ENCODE measurements around the gene CARD9. TPM values are rescaled to one million over a fixed set of nuclear protein-coding genes. Genes with fewer than 3 reads are reported as not detected.

Gene CARD9
- polyA plus RNA-seq, 1 of the 3 experiments (the other 2 are of a cell fraction), result 1.1 TPM

DNA sequence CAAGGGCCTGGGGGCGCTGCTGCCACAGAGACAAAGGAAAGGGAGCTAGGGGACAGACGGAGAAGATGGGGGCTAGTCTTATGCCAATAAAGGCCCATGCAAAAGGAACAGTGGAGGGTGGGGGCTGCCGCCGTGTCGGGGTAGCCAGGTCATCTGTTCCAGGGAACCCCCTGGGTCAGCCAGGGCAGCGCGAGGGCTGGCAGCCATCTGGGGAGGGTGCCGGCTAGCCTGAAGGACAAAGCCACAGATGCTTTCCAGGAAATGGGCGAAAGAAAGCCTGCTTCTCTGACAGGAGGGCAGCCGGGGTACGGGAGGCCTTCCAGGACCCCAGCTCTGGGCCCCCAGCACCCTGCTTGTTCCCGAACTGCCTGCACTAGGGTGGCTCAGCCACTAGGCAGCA lies 1.6 kb upstream of the CARD9 start:
- Histone ChIP-seq H3K9me3 (no peaks in the 10 kb centered on the region), H3K9ac (no peak overlapping the region), H3K27ac (ENCODE audit: low read depth in 2 of 2, low read length in 1 of 2) (peak overlapping the region in 1 of 2 experiments; percentile 90; a peak in 2 of 4 replicates), H4K20me1 (ENCODE audit: insufficient read depth) (no peaks in the 10 kb centered on the region), H3K79me2 (ENCODE audit: insufficient read depth) (no peaks in the 10 kb centered on the region), H3K36me3 (replicated peaks in 1 of 2; ENCODE audit: control insufficient read depth in 1 of 2, insufficient read depth in 2 of 2, low read length in 1 of 2) (peaks cover 0 to 39% of the 10 kb centered on the region in 2 experiments), H3K9me2 (no peaks in the 10 kb centered on the region), H3K4me2 (no peak overlapping the region), H3K4me3 (ENCODE audit: low read depth in 2 of 2, low read length in 1 of 2) (no peak overlapping the region), H2AFZ (ENCODE audit: low read depth) (no peak overlapping the region), H3K27me3 (ENCODE audit: insufficient read depth) (no peaks in the 10 kb centered on the region), H3F3A (replicated peaks; ENCODE audit: insufficient read depth) (no peaks in the 10 kb centered on the region), H3K4me1 (ENCODE audit: control insufficient read depth in 1 of 2, insufficient read depth in 2 of 2, low read depth in 1 of 2, low read length in 1 of 2) (peaks cover 0 to 43% of the 10 kb centered on the region in 2 experiments; a peak in 1 of 4 replicates)
- peak; percentile 59 for DNase-seq
- WGBS (ENCODE audit: low lambda C conversion rate), result 87% methylated on average over 8 of the region's 12 CpGs
- no peak for TF ChIP-seq ELF1 (IDR thresholded peaks at IDR 0.05)
- no peak for TF ChIP-seq MXI1 (IDR thresholded peaks at IDR 0.05; ENCODE audit: low read depth, low read length)
- no peak for TF ChIP-seq TCF12 (IDR thresholded peaks at IDR 0.05)
- TF ChIP-seq RXRA (IDR thresholded peaks at IDR 0.05; ENCODE audit: borderline replicate concordance, low read depth), result no peak
- TF ChIP-seq POLR2AphosphoS5 (IDR thresholded peaks at IDR 0.05; ENCODE audit: low read depth, low read length), result no peak
- TF ChIP-seq CTCF (IDR thresholded peaks at IDR 0.05), result no peak
- no peak for TF ChIP-seq SMC3 (IDR thresholded peaks at IDR 0.05; ENCODE audit: low read depth, low read length)
- TF ChIP-seq YY1 (IDR thresholded peaks at IDR 0.05; ENCODE audit: low read depth), result no peak
- no peak for TF ChIP-seq EZH2phosphoT487 (IDR thresholded peaks at IDR 0.05; ENCODE audit: borderline replicate concordance, low read depth)
- no peak for TF ChIP-seq JUND (IDR thresholded peaks at IDR 0.05)
- TF ChIP-seq, protein P1, sequence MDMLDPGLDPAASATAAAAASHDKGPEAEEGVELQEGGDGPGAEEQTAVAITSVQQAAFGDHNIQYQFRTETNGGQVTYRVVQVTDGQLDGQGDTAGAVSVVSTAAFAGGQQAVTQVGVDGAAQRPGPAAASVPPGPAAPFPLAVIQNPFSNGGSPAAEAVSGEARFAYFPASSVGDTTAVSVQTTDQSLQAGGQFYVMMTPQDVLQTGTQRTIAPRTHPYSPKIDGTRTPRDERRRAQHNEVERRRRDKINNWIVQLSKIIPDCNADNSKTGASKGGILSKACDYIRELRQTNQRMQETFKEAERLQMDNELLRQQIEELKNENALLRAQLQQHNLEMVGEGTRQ (IDR thresholded peaks at IDR 0.05; ENCODE audit: borderline replicate concordance, low read depth, low read length), result no peak
- no peak for TF ChIP-seq NFIC (IDR thresholded peaks at IDR 0.05; ENCODE audit: borderline replicate concordance)
- TF ChIP-seq RFX5 (IDR thresholded peaks at IDR 0.05; ENCODE audit: low read length), result no peak
- TF ChIP-seq FOXM1 (IDR thresholded peaks at IDR 0.05; ENCODE audit: low read depth), result no peak
- ChIA-PET CTCF (interaction anchor here (1.2 to 5.5 kb wide), 6 partner anchors 9 to 62 kb away, joined by 3 to 65 read pairs (median 14); partner anchors contain the start of genes DNLZ and SNAPC4), POLR2A (interaction anchor here (1.7 to 3.5 kb wide), 2 partner anchors 23 to 49 kb away, joined by 5 to 21 read pairs; no protein-coding TSS in a partner anchor)

GRCh38 chr9:136374183-136374575 lies 710 bp upstream of the CARD9 start:
- Histone ChIP-seq H3K9ac (no peak overlapping the region), H3K4me3 (ENCODE audit: low read depth in 2 of 2, low read length in 1 of 2) (no peak overlapping the region), H3K27me3 (ENCODE audit: insufficient read depth) (no peaks in the 10 kb centered on the region), H3K4me2 (no peak overlapping the region), H3K9me2 (no peaks in the 10 kb centered on the region), H3K79me2 (ENCODE audit: insufficient read depth) (no peaks in the 10 kb centered on the region), H3K4me1 (ENCODE audit: control insufficient read depth in 1 of 2, insufficient read depth in 2 of 2, low read depth in 1 of 2, low read length in 1 of 2) (peaks cover 0 to 43% of the 10 kb centered on the region in 2 experiments; a peak in 1 of 4 replicates), H3K36me3 (replicated peaks in 1 of 2; ENCODE audit: control insufficient read depth in 1 of 2, insufficient read depth in 2 of 2, low read length in 1 of 2) (peaks cover 0 to 30% of the 10 kb centered on the region in 2 experiments), H2AFZ (ENCODE audit: low read depth) (no peak overlapping the region), H3K27ac (ENCODE audit: low read depth in 2 of 2, low read length in 1 of 2) (peak overlapping the region in 1 of 2 experiments; percentile 90; a peak in 2 of 4 replicates), H3F3A (replicated peaks; ENCODE audit: insufficient read depth) (no peaks in the 10 kb centered on the region), H4K20me1 (ENCODE audit: insufficient read depth) (no peaks in the 10 kb centered on the region), H3K9me3 (no peaks in the 10 kb centered on the region)
- no peak for TF ChIP-seq RAD21 (IDR thresholded peaks at IDR 0.05; ENCODE audit: low read length)
- TF ChIP-seq MEF2A (IDR thresholded peaks at IDR 0.05; ENCODE audit: borderline replicate concordance, low read depth), result no peak
- TF ChIP-seq MXI1 (IDR thresholded peaks at IDR 0.05; ENCODE audit: low read depth, low read length), result no peak
- TF ChIP-seq, protein P2, sequence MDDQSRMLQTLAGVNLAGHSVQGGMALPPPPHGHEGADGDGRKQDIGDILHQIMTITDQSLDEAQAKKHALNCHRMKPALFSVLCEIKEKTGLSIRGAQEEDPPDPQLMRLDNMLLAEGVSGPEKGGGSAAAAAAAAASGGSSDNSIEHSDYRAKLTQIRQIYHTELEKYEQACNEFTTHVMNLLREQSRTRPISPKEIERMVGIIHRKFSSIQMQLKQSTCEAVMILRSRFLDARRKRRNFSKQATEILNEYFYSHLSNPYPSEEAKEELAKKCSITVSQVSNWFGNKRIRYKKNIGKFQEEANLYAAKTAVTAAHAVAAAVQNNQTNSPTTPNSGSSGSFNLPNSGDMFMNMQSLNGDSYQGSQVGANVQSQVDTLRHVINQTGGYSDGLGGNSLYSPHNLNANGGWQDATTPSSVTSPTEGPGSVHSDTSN (IDR thresholded peaks at IDR 0.05), result no peak
- TF ChIP-seq, protein P3, sequence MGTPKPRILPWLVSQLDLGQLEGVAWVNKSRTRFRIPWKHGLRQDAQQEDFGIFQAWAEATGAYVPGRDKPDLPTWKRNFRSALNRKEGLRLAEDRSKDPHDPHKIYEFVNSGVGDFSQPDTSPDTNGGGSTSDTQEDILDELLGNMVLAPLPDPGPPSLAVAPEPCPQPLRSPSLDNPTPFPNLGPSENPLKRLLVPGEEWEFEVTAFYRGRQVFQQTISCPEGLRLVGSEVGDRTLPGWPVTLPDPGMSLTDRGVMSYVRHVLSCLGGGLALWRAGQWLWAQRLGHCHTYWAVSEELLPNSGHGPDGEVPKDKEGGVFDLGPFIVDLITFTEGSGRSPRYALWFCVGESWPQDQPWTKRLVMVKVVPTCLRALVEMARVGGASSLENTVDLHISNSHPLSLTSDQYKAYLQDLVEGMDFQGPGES (IDR thresholded peaks at IDR 0.05; ENCODE audit: low read depth, low read length), result no peak
- no peak for TF ChIP-seq YY1 (IDR thresholded peaks at IDR 0.05; ENCODE audit: low read depth)
- no peak for TF ChIP-seq SIN3A (IDR thresholded peaks at IDR 0.05; ENCODE audit: borderline replicate concordance, low read depth, low read length)
- no peak for DNase-seq
- WGBS (ENCODE audit: low lambda C conversion rate), result 95% methylated on average over 8 of the region's 14 CpGs
- CTCF ChIA-PET, result interaction anchor here (0.6 to 5.5 kb wide), 10 partner anchors 10 to 61 kb away, joined by 3 to 65 read pairs (median 4); partner anchors contain the start of genes DNLZ and SNAPC4
- POLR2A ChIA-PET, result interaction anchor here (1.0 to 3.7 kb wide), 5 partner anchors 9 to 48 kb away, joined by 3 to 36 read pairs (median 5); partner anchors contain the start of gene DNLZ

Measured in SK-N-SH (cell line).